HS-5 (cell line): Measurements from ENCODE around the gene CACNA1C.
"Not testable (repeated sequence)": the region's sequence is repeated elsewhere in the genome, so short reads cannot be mapped to it uniquely, and the experiment has no call there.

Experiments used
- DNase-seq: peaks from one replicate; pipeline ENCODE4 v3.0.0-alpha.2; 2012; ENCODE audit warnings: low read depth

The CACNA1C gene

GRCh38 chr12:2691345-2692071 lies 638.7 kb downstream of the CACNA1C start:
- no peak for DNase-seq

- DNase-seq: no peak
Measured at GRCh38 chr12:2692080-2692479, 639.3 kb downstream of the CACNA1C start.

GRCh38 chr12:2693244-2693860 lies 640.6 kb downstream of the CACNA1C start:
- DNase-seq: no peak

- no peak for DNase-seq
Measured at GRCh38 chr12:2693980-2694610, 641.3 kb downstream of the CACNA1C start.

GRCh38 chr12:2696136-2696535 lies 643.3 kb downstream of the CACNA1C start:
- no peak for DNase-seq

GRCh38 chr12:2697057-2697800 lies 644.4 kb downstream of the CACNA1C start:
- DNase-seq: no peak

- DNase-seq: no peak
Measured at GRCh38 chr12:2698566-2698965, 645.8 kb downstream of the CACNA1C start.

GRCh38 chr12:2710701-2711100 lies 657.9 kb downstream of the CACNA1C start:
- DNase-seq: no peak

- peak; percentile 15 for DNase-seq
Measured at GRCh38 chr12:2719392-2719791, 666.6 kb downstream of the CACNA1C start.

GRCh38 chr12:2722806-2723205 lies 670.0 kb downstream of the CACNA1C start:
- no peak for DNase-seq

GRCh38 chr12:2732290-2732689 lies 679.5 kb downstream of the CACNA1C start:
- no peak for DNase-seq

GRCh38 chr12:2733493-2734355 lies 680.9 kb downstream of the CACNA1C start:
- no peak for DNase-seq

GRCh38 chr12:2735432-2735831 lies 682.6 kb downstream of the CACNA1C start:
- DNase-seq: no peak

GRCh38 chr12:2737656-2738241 lies 685.0 kb downstream of the CACNA1C start:
- DNase-seq: no peak

GRCh38 chr12:2739069-2739468 lies 686.3 kb downstream of the CACNA1C start:
- DNase-seq: no peak

- DNase-seq: peak; percentile 18
Measured at GRCh38 chr12:2739832-2740641, 687.2 kb downstream of the CACNA1C start.

- DNase-seq: not testable (repeated sequence)
Measured at GRCh38 chr12:2742037-2742436, 689.2 kb downstream of the CACNA1C start.

GRCh38 chr12:2743478-2743877 lies 690.7 kb downstream of the CACNA1C start:
- DNase-seq: no peak

- no peak for DNase-seq
Measured at GRCh38 chr12:2745655-2746054, 692.9 kb downstream of the CACNA1C start.
